Lung microvascular endothelial cell (primary cell): Measurements from ENCODE around the gene PIK3AP1. TPM values are rescaled to one million over a fixed set of nuclear protein-coding genes. Genes with fewer than 3 reads are reported as not detected.
"Not testable (repeated sequence)": the region's sequence is repeated elsewhere in the genome, so short reads cannot be mapped to it uniquely, and the experiment has no call there.

Source experiments
- DNase-seq, 2 donors: peaks; one replicate each; pipeline versions ENCODE4 v3.0.0 to v3.0.0-alpha.2; 2010; ENCODE audit warnings: low read depth in 2 of 2
- total RNA-seq: library from RNA; depleted of rRNA; stranded (reverse); fragments of >200 nt; gene quantifications from 2 replicates; pipeline ENCODE4 v1.2.1, GENCODE V29; 2014

Gene PIK3AP1, protein sequence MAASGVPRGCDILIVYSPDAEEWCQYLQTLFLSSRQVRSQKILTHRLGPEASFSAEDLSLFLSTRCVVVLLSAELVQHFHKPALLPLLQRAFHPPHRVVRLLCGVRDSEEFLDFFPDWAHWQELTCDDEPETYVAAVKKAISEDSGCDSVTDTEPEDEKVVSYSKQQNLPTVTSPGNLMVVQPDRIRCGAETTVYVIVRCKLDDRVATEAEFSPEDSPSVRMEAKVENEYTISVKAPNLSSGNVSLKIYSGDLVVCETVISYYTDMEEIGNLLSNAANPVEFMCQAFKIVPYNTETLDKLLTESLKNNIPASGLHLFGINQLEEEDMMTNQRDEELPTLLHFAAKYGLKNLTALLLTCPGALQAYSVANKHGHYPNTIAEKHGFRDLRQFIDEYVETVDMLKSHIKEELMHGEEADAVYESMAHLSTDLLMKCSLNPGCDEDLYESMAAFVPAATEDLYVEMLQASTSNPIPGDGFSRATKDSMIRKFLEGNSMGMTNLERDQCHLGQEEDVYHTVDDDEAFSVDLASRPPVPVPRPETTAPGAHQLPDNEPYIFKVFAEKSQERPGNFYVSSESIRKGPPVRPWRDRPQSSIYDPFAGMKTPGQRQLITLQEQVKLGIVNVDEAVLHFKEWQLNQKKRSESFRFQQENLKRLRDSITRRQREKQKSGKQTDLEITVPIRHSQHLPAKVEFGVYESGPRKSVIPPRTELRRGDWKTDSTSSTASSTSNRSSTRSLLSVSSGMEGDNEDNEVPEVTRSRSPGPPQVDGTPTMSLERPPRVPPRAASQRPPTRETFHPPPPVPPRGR
- total RNA-seq = under 0.01 TPM in 1 of 2 replicates, not detected in the other

DNA sequence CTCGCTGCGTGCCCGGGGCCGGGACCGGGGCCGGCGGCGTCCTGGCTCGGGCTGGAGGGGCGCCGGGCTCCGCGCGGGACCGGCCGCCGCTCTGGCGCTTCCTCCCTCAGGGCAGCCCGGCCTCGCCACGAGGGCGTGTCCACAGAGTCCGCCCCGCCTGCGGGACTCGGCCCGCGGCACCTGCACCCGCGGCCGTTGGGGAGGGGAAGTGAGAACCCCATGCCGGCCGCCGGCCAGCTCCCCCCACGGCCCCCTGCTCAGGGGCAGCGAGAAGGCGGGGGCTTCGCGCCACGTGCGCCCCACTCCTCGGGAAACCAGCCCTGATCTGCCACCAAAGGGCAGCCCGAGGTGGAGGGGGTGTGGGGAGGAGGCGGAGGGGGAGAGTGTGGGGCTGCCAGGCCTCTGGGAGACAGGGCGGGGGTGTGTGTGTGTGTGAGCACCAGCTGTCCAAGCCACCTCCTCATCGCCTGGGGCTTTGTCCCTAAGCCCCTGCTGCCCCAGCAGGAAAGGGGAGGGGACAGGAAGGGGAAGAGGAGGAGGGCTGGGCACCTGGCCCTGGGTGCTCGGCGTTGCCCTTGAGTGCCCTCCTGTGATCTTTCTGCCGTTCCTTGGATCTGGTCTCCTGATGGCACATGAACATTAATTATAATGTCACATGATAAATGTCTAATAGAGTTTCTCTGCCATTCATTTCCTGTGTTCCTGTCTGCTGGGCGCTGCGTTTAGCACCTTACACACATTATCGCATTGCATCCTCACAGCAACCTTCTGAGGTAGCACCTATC, at the start of gene PIK3AP1:
Gene PIK3AP1 (minus strand): TSS at position 93 of the 785 bp plus-strand sequence. CDS start 120 bp downstream, outside the sequence.
- DNase-seq = peak in 1 of 2 donors; percentile 11

DNA sequence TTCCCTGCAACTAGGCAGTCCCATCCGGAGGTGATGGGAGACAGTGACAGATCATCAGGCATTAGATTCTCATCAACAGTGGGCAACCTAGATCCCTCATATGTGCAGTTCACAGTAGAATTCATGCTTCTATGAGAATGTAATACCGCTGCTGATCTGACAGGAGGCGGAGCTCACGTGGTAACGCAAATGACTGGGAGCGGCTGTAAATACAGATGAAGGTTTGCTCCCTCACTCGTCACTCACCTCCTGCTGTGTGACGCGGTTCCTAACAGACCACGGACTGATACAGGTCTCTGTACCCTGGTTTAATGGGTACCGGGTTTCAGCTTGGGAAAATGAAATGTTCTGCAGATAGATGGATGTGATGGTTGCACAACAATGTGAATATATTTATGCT, 47.8 kb upstream of the PIK3AP1 start:
- no peak for DNase-seq

DNA sequence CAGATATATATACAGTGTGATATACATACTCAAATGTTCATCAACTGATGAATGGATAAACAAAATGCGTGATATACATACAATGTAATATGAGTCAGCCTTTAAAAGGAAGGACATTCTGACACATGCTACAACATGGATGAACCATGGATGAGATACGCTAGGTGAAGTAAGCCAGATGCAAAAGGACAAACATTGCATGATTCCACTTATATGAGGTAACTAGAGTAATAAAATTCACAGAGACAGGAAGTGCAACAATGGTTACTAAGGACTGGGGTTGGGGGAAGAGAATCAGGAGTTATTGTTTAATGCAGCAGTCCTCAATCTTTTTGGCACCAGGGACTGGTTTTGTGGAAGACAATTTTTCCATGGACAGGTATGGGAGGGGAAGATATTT, 47.3 kb upstream of the PIK3AP1 start:
- peak; percentile 9 to 41 for DNase-seq

DNA sequence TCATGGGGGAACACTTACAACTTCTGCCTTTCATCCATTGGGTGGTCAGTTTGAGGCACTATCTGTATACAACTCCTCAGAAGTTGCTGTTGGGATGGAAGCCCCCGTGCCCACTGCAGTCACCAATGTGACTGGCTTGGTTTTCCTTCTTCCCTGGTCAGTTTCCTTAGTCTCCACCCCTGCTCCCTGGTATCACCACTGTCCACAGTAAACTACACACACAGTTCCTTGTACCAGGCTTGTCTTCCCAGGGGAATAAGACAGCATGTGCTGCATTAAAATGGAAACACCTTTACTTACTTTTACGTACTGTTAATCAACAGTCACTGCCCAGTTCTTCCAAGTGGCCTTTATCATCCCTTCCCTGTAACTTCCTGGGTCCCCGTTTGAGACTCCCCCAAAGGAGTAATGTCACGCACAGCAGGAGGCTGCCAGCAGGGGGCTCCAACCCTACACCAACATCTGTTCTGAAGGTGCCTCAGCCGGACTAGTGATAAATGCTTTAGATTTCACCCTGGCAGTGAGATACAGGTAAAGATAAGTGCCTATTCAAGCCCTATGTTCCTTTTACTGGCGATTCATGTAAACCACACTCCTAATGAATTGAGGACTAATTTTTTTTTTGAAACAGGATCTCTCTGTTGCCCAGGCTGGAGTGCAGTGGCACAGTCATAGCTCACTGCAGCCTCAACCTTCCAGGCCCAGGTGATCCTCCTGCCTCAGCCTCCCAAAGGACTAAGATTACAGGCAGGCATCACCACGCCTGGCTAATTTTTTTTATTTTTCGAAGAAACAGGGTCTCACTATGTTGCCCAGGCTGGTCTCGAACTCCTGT, 45.3 kb upstream of the PIK3AP1 start:
- peak; percentile 54 to 55 for DNase-seq

DNA sequence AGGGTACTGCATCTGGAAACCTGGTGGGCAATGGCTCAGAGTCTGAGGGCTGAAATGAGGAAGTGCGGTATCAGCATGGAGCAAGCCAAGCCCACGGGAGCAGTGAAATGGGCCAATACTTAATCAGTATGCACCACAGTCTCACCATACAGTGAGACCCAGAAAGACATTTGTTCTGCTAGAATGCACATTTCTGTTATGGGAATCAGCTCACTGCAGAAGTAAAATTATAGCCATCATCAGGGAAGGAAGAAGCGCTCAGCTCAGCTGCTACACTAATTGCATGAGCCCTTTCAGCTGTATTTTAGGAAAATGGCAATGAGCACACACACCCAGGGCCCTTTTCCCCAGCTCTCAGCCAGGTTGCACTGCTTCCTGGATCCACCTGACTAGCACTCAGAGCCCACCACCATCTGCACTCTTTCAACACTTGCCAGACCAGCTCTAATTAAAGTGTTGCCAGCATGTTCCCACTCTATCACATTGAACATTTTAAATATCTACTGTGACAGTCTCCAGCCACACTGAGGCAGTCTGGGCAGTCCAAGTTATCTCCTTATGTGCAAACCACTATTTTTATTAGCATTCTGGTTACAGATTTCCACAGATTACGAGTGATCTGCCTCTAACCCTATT, 44.2 kb upstream of the PIK3AP1 start:
- DNase-seq = no peak

DNA sequence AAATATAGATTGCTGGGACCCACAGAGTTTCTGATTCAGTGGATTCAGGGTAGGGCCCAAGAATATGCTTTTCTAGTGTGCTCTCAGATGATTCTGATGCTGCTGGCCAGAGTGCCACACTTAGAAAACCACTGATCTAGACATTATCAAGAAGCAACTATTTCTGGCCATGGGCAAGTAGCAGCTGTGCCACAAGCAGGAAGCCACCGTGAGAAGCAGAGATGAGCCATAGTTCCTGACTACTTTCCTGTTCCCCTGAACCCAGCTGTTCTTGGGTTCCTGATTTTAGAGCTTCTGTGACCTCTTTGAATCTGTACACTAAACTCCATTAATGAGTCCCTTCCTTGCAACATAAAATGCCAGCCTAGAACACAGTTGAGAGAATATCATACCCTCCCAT, 38.1 kb upstream of the PIK3AP1 start:
- peak in 1 of 2 donors; percentile 24 for DNase-seq

DNA sequence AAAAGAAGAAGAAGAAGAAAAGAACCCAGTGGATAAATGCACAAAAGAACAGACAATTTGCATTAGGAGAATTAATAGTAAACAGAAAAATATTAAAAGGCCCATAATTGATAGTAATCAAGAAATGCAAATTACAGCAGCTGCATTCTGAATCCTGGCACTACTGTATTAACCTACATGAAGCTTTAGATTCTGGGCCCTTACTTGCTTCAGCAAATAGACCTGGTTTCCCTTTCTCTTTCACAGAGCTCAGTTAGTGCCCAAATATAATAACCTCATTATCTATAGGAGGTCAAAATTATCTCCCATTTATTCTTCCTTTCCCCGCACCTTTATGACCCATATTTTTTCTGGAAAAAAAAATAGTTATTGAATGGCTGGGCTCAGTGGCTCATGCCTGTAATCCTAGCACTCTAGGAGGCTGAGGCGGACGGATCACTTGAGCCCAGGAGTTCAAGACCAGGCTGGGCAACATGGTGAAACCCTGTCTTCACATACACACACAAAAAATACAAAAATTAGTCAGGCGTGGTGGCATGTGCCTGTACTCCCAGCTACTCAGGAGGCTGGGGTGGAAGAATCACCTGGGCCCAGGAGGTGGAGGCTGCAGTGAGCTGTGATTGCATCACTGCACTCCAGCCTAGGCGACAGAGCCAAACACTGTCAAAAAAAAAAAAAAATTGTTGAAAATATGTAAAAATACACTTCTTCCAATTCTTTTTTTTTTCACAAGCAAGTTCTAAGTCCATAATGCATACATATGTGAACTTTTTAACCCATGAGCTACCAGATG, 36.0 kb upstream of the PIK3AP1 start:
- no peak for DNase-seq

DNA sequence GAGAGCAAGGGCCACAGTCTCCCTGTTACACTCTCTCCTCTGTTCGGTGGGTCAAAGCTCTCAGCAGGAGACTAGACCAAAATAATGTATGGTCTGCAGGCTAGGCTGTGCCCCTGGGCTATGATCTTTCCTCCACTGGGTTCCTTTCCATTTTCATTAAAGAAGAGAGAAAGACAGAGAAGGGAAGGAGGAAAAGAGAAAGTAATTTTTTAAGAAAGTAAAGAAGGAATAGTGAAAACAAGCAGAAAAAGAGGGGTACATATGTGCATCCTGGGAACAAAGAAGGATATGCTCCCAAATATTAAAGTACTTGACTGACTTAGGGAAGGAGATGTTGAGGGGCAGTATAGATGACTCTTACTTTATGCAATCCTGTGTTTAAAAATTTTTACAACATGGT, 33.6 kb upstream of the PIK3AP1 start:
- no peak for DNase-seq

DNA sequence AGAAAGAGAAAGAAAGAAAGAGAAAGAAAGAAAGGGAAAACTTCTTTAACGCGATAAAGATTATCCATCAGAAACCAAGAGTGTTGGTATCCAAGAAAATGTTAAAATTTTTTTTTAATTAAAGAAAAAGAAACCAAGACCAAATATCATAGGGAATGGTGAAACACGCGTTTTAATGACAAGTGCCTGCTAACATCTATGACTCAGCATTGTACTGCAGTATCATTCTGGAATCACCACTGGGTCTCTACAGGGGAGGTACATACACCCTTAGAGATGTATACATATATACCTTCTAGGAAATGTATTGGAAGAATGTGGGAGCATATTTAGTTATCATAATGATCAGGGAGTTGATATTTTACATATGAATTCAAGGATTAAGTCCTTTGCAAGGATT, 32.1 kb upstream of the PIK3AP1 start:
- no peak for DNase-seq

DNA sequence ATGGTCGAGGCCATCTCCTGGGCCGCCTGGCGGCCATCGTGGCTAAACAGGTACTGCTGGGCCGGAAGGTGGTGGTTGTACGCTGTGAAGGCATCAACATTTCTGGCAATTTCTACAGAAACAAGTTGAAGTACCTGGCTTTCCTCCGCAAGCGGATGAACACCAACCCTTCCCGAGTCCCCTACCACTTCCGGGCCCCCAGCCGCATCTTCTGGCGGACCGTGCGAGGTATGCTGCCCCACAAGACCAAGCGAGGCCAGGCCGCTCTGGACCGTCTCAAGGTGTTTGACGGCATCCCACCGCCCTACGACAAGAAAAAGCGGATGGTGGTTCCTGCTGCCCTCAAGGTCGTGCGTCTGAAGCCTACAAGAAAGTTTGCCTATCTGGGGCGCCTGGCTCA, 30.0 kb upstream of the PIK3AP1 start:
- DNase-seq = not testable (repeated sequence)

DNA sequence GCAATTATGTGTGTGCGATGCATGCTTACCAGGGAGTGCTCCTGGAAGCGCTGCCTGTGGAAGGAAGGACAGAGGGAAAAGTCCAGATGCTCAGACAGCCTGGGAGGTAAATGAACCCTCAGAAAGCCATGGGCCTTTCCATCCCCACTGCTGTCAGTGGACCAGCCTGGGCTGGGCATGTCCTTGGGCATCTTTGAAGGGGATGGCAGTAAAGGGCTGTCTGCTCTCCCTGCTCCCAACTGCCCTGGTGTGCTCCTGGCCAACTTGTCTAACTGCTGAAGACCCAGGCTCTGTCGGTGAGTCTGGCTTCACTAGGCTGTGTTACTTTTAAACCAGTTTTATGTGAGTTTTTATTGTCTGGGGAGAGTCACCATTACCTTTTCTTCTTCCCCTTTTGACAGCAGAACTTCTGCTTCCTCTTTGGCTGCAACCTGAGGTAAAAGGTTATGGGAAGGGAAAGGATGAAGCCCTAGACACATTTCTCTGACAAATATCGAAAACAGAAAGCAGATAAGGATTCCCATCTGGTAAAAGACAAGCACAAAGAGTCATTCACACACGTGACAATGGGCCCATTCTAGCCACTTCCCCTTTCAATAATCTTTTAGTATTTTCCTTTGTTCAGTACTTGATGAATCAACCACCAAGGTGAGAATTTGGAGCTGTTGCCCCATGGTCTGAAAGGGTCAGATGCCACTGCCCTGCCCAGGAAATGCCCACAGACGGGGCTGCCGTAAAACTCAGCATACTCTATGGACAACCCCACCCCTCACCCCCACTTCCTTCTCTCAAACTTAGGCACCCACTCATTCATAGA, 27.6 kb upstream of the PIK3AP1 start:
- no peak for DNase-seq

DNA sequence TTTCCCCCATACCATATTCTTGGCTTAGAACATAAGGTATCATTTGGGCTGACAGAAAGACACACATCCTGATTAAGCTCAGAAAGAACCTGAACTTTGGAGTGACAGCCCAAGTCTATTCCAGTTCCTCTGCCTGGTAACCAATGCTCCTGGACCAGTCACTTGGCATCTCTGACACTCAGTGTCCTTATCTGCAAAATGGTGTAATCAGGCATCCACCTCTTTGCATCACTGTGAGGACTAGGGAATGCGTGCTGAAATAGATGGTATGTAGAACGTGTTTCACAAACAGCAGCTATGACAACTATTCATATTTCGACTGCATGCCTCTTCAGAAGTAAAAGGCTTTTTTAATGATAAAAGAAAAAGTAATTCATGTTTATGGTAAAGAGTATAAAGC, 26.2 kb upstream of the PIK3AP1 start:
- DNase-seq = no peak

DNA sequence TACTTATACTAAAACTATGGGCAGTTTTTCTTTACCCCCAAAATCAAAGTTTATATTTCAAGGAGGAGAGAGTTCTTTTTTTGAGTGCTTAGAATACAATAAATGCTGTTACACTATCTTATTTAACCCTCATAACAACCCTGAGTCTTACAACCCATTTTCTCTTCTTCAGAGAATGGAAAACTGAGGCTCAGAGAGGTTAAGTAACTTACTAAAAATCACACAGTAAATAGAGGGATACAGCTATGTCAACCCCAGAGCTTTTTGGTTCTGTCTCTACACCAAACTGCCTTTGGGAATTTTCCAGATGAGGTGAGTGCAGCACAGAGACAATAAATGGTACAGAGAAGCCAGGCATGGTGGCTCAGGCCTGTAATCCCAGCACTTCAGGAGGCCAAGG, 25.6 kb upstream of the PIK3AP1 start:
- DNase-seq = no peak

DNA sequence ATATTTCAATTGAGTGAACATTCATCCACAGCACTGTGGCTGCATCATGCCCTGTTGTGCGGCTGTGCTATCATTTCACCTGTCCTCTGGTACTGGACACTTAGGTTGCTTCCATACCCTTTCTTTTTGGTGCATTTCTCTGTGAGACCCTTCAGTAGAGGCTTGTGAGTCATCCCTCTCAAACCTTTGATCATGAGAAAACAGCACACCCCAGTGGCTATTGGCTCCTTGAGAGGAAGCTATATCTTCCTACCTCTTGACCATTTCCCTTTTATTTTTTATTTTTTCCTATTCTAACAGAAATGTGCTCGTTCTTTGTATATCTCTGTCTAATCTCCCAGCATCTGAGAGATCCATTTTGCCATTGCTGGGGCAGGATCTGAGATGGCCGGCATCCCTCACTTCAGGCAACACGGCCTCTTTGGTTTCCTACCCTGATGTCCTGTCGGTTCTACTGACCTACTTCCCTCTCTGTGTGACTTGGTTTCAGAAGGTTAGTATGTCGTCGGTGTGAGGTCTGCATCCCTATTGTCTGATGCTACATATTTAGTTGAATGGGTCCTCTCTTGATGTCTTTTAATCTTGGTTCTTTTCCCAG, 23.8 kb upstream of the PIK3AP1 start:
- peak in 1 of 2 donors; percentile 28 for DNase-seq

DNA sequence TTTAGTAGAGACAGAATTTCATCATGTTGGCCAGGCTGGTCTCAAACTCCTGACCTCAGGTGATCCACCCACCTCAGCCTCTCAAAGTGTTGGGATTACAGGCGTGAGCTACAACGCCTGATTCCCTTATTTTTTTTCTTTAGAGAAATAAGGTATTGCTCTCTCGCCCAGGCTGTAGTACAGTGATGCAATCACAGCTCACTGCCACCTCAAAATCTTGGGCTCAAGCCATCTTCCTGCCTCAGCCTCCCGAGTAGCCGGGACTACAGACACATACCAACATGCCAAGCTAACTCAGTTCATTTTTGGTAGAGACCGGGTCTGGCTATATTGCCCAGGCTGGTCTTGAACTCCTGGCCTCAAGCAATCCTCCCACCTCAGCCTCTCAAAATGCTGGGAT, 21.2 kb upstream of the PIK3AP1 start:
- not testable (repeated sequence) for DNase-seq

DNA sequence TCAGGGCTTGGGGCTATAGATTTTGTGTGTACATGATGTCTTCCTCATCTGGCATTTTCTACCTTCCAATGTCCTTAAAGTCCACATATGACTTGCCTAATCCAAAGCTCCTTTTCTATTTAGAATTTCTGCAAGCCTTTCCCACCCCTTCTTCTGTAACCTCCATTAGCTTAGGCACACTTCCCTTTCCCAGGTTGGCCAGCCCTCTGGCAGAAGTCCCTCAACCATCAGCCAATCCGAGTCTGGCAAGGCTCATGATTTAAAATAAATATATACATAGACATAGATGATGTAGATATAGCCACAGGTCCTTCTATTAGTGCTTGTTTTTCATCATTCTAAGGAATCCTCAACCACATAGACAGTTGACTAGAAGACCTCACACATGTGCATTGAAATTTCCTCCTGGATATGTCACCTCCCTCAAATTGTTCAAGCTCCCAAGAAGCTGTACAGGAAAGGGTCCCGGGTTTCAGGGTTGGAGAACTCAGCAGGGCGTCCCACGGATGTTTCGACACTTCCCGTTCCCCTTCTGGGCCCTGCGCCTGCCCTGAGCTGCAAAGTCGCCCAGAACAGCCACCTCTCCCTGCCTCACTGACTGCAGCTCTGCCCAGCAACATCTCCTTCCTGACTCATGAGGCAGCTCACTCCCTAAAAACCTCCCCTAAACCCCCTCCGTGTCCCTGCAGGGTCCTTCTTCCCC, 20.4 kb upstream of the PIK3AP1 start:
- DNase-seq = no peak

DNA sequence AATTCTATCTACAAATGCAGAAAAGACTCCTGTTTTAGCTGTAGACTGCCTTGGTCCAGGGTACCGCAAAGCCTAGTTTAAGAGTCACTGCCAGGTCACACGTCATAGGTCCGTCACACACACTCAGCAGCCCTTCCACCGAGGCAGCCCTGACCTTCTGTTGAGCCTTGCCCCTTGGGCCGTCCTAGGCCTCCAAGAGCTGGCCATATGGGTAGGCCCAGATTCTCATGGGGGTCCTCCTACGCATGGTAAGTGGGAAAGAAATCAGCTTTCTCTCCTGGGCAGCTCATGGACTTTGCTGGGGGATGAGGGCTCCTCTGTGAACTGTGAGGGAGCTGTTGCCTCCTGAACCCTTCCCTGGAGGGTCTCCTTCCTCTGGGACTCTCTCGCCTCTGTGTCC, 19.8 kb upstream of the PIK3AP1 start:
- no peak for DNase-seq
